Endothelial cell of umbilical vein (primary cell): ENCODE data around the gene NGRN. TPM values are rescaled to one million over a fixed set of nuclear protein-coding genes. Genes with fewer than 3 reads are reported as not detected.
A peak's percentile ranks its signal among the peaks of the same experiment; 100 is the strongest.

ENCODE experiments used
- BruUV-seq: library from RNA; stranded (reverse); fragments of 400-500 nt; replicated peaks from 2 replicates; lab custom pipeline; 2021; lab: Mats Ljungman, UMichigan
- CTCF ChIA-PET: fragments of 300-600, 350-600 bp; sonication (Branson Sonifier 250); formaldehyde crosslinking; loops from one replicate; lab custom pipeline; 2021; ENCODE audit warnings: antibody characterized with exemption, inconsistent platforms; lab: Charles Lee
- POLR2A ChIA-PET: fragments of 300-600, 350-600 bp; sonication (Branson Sonifier 250); formaldehyde crosslinking; loops from one replicate; lab custom pipeline; 2021; ENCODE audit warnings: antibody characterized with exemption, inconsistent platforms; lab: Charles Lee
- DNase-seq: peaks from one replicate; pipeline ENCODE4 v3.0.0-alpha.2; 2011; ENCODE audit warnings: low read depth, low spot score
- FAIRE-seq: peaks from 2 replicates; lab custom pipeline; 2011; peaks lifted over from hg19 to GRCh38; lab: Jason Lieb, UNC
- H2AFZ ChIP-seq: 2 replicates; pipeline ENCODE4 v1.6.0; 2012; ENCODE audit warnings: low read depth, low read length, control low read depth, inconsistent platforms
- H3K27ac ChIP-seq: 2 replicates; pipeline ENCODE4 v1.5.1; 2011; ENCODE audit warnings: low read depth, mild to moderate bottlenecking, control low read depth, low read length, moderate library complexity; ENCODE audit not compliant: insufficient read depth
- H3K27me3 ChIP-seq, 2 experiments: 2 replicates each; pipeline versions ENCODE4 v1.6.0 to v1.6.1; 2011; ENCODE audit warnings: low read length in 2 of 2, mixed read lengths in 1 of 2; ENCODE audit not compliant: control insufficient read depth in 2 of 2, insufficient read depth in 2 of 2
- H3K36me3 ChIP-seq, 2 experiments: 2 replicates in 1 of 2; 3 replicates in 1 of 2; pipeline ENCODE4 v1.5.1; 2011; ENCODE audit warnings: low read length in 2 of 2, mild to moderate bottlenecking in 1 of 2, moderate library complexity in 1 of 2; ENCODE audit not compliant: control insufficient read depth in 2 of 2, insufficient read depth in 2 of 2; ENCODE audit errors: extremely low read depth in 1 of 2
- H3K4me1 ChIP-seq: 3 replicates; pipeline ENCODE4 v1.5.1; 2011; ENCODE audit warnings: mild to moderate bottlenecking, low read length; ENCODE audit not compliant: control insufficient read depth, insufficient read depth; ENCODE audit errors: extremely low read depth
- H3K4me2 ChIP-seq: 2 replicates; pipeline ENCODE4 v1.6.1; 2011; ENCODE audit warnings: low read length, control low read depth, mixed read lengths; ENCODE audit not compliant: insufficient read depth
- H3K4me3 ChIP-seq, 3 experiments: fragments of 200-600 bp in 1 of 3; sonication (generic), shearing (Covaris generic) in 1 of 3; replicated peaks in 1 of 3; 2 replicates each; pipeline ENCODE4 v1.5.1; 2011 to 2016; ENCODE audit warnings: control low read depth in 3 of 3, low read length in 3 of 3, mild to moderate bottlenecking in 2 of 3, inconsistent platforms in 1 of 3, low read depth in 1 of 3, moderate library complexity in 1 of 3; ENCODE audit not compliant: insufficient read depth in 1 of 3
- H3K79me2 ChIP-seq: 2 replicates; pipeline ENCODE4 v1.6.0; 2012; ENCODE audit warnings: low read length, inconsistent platforms; ENCODE audit not compliant: control insufficient read depth, insufficient read depth
- H3K9ac ChIP-seq: replicated peaks from 2 replicates; pipeline ENCODE3; 2011; ENCODE audit warnings: low read length, control low read depth; ENCODE audit not compliant: insufficient read depth; ENCODE audit errors: extremely low read depth
- H3K9me1 ChIP-seq: replicated peaks from 3 replicates; pipeline ENCODE4 v1.6.0; 2011; ENCODE audit warnings: mild to moderate bottlenecking, low read length; ENCODE audit not compliant: control insufficient read depth, insufficient read depth; ENCODE audit errors: extremely low read depth
- H3K9me3 ChIP-seq: replicated peaks from 2 replicates; pipeline ENCODE4 v1.5.1; 2012; ENCODE audit warnings: low read length, inconsistent platforms; ENCODE audit not compliant: control insufficient read depth, insufficient read depth
- H4K20me1 ChIP-seq: replicated peaks from 2 replicates; pipeline ENCODE3; 2011; ENCODE audit warnings: mild to moderate bottlenecking, low read length; ENCODE audit not compliant: control insufficient read depth, insufficient read depth; ENCODE audit errors: extremely low read depth
- EZH2 ChIP-seq: IDR thresholded peaks from 2 replicates; pipeline ENCODE4 v1.6.1; 2012; ENCODE audit warnings: borderline replicate concordance, low read depth, mild to moderate bottlenecking, moderate library complexity, low read length, inconsistent platforms; ENCODE audit not compliant: severe bottlenecking
- FOS ChIP-seq: IDR thresholded peaks from 2 replicates; pipeline ENCODE4 v1.6.1; 2011; ENCODE audit warnings: mild to moderate bottlenecking, low read length, moderate library complexity, borderline replicate concordance; ENCODE audit not compliant: insufficient read depth
- GATA2 ChIP-seq: IDR thresholded peaks from 2 replicates; pipeline ENCODE4 v1.7.0; 2011; ENCODE audit warnings: low read depth, mild to moderate bottlenecking, moderate library complexity, mixed read lengths, low read length; ENCODE audit not compliant: insufficient read length, insufficient read depth
- JUN ChIP-seq: IDR thresholded peaks from 2 replicates; pipeline ENCODE4 v1.6.1; 2011; ENCODE audit warnings: borderline replicate concordance, low read depth; ENCODE audit not compliant: insufficient read length, insufficient read depth
- MYC ChIP-seq: IDR thresholded peaks from one replicate; pipeline ENCODE4 v1.6.1; 2011; ENCODE audit warnings: mild to moderate bottlenecking, low read depth, low read length
- POLR2AphosphoS5 ChIP-seq: IDR thresholded peaks from 2 replicates; pipeline ENCODE4 v1.6.1; 2012; ENCODE audit warnings: low read depth, mild to moderate bottlenecking, control low read depth, low read length, moderate library complexity; ENCODE audit not compliant: insufficient read depth
- dilution Hi-C: fragments of 300-500 bp; cut with MboI; formaldehyde crosslinking; loops from one replicate; pipeline ENCODE4 v1.15.0; 2019; ENCODE audit warnings: low sequenced_read_pairs; ENCODE audit not compliant: extremely low pct_ligation_motif_present
- intact Hi-C: fragments of 100-400 bp; cut with micrococcal nuclease; formaldehyde crosslinking; loops from one replicate; pipeline ENCODE4 v1.10.0; 2022
- polyA plus RNA-seq, 4 experiments: library from polyadenylated mRNA; depleted of rRNA in 3 of 4; stranded (reverse) in 3 of 4; unstranded in 1 of 4; fragments of >200 nt; gene quantifications; 2 replicates each; pipeline versions ENCODE4 v1.2.1 to v1.2.3, GENCODE V29; 2011 to 2012; ENCODE audit warnings: missing spikeins in 1 of 4
- total RNA-seq: library from RNA; stranded (reverse); gene quantifications from 2 replicates; pipeline ENCODE4 v1.2.3, GENCODE V29; 2021
- TF ChIP-seq, protein P1 (sequence below): IDR thresholded peaks from 2 replicates; pipeline ENCODE4 v1.6.1; 2011; ENCODE audit not compliant: insufficient read depth, insufficient read length
- TF ChIP-seq, protein P2 (sequence below), 2 donors: IDR thresholded peaks; 1 replicate in 1 of 2; 2 replicates in 1 of 2; pipeline ENCODE4 v1.5.1; 2011; ENCODE audit warnings: low read length in 2 of 2, mild to moderate bottlenecking in 2 of 2, moderate library complexity in 2 of 2, control low read depth in 1 of 2, inconsistent platforms in 1 of 2, low read depth in 1 of 2; ENCODE audit not compliant: insufficient read depth in 1 of 2; ENCODE audit errors: extremely low read depth in 1 of 2

Gene NGRN
- total and polyA plus RNA-seq, 2 donors (not counting 3 experiments of a cell fraction or from before 2014, with no cell fraction given), result 28.9 to 56.5 TPM

DNA sequence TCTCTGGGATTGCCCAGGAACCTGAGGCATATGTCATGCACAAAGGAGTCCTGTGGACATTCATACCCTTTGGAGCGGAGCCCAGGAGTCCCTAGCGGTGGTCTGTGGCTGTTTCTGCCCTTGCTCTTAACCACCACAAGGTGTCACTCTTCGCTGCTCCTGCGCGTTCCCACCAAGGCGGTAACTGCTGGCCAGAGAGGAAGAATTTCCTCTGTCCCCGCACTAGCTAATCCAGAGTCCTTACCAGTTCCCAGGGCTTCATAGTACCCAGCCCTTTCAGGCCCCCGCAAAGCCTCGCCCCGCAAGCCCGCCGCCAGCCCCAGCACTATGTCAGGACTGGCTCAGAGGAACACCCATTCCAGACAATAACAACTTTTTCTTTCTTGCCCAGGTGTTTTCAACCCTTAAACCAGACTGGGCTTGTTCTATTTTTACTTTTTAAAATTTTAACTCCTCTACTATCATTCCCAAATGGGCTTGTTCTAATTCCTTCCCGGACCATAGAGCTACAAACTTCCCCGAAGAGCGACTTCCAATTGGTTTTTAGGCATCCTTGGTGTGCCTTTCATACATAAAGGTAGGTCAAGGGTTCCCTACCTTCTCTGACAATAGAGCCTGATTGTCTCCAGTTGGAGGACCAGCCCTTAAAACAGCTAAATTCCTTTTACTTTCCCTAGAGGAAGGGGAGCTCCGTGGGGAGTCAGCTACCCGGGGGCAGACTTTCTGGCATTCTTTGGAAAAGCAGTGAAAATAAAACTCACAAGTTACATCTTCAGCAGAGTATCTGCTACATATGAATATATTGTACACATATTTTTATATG is 54.8 kb downstream of the NGRN start:
- Histone ChIP-seq H3K4me3 (no peak overlapping the region), H3K36me3 (no peaks in the 10 kb centered on the region), H3K9ac (no peak overlapping the region), H3K9me3 (no peaks in the 10 kb centered on the region), H4K20me1 (no peaks in the 10 kb centered on the region), H3K4me2 (no peak overlapping the region), H3K9me1 (no peaks in the 10 kb centered on the region), H3K79me2 (no peaks in the 10 kb centered on the region), H2AFZ (peak overlapping the region; percentile 37), H3K4me1 (peaks cover 3% of the 10 kb centered on the region), H3K27me3 (no peaks in the 10 kb centered on the region), H3K27ac (no peak overlapping the region)
- peak; percentile 91 for DNase-seq
- intact Hi-C loops, result loop anchor here (1.0 to 2.0 kb wide), 7 partner anchors 42 to 566 kb away; partner anchors contain the start of gene IQGAP1
- no TSS peak for BruUV-seq
- ChIA-PET CTCF (interaction anchor here (0.5 to 5.3 kb wide), 62 partner anchors 9 to 611 kb away, joined by 3 to 148 read pairs (median 5); partner anchors contain the start of genes IQGAP1 and ZNF774), POLR2A (interaction anchor here (0.6 to 1.2 kb wide), 2 partner anchors 159 to 312 kb away, joined by 3 to 7 read pairs; no protein-coding TSS in a partner anchor)
- no peak for TF ChIP-seq MYC
- TF ChIP-seq EZH2, result no peak
- no peak for TF ChIP-seq FOS
- TF ChIP-seq POLR2AphosphoS5, result no peak
- TF ChIP-seq GATA2, result no peak
- TF ChIP-seq JUN, result no peak
- TF ChIP-seq, protein P1, sequence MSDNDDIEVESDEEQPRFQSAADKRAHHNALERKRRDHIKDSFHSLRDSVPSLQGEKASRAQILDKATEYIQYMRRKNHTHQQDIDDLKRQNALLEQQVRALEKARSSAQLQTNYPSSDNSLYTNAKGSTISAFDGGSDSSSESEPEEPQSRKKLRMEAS, result no peak
- TF ChIP-seq, protein P2, sequence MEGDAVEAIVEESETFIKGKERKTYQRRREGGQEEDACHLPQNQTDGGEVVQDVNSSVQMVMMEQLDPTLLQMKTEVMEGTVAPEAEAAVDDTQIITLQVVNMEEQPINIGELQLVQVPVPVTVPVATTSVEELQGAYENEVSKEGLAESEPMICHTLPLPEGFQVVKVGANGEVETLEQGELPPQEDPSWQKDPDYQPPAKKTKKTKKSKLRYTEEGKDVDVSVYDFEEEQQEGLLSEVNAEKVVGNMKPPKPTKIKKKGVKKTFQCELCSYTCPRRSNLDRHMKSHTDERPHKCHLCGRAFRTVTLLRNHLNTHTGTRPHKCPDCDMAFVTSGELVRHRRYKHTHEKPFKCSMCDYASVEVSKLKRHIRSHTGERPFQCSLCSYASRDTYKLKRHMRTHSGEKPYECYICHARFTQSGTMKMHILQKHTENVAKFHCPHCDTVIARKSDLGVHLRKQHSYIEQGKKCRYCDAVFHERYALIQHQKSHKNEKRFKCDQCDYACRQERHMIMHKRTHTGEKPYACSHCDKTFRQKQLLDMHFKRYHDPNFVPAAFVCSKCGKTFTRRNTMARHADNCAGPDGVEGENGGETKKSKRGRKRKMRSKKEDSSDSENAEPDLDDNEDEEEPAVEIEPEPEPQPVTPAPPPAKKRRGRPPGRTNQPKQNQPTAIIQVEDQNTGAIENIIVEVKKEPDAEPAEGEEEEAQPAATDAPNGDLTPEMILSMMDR (IDR thresholded peaks at IDR 0.05; ENCODE audit: extremely low read depth in 1 of 2, insufficient read depth in 1 of 2, low read depth in 1 of 2, low read length in 2 of 2), result peak; percentile 97 to 98
- FAIRE-seq, result peak; percentile 95
- dilution Hi-C loops, result no loop called here
